HFFc6 (cell line): Measurements from ENCODE around the gene PGC. TPM values are rescaled to one million over a fixed set of nuclear protein-coding genes. Genes with fewer than 3 reads are reported as not detected.

Experiments used
- DNase-seq: peaks from one replicate; pipeline ENCODE4 v3.0.0-alpha.2; 2018
- H3K27ac Mint-ChIP-seq: 2 replicates; pipeline ENCODE4 v1.8.0; 2020; ENCODE audit warnings: mild to moderate bottlenecking, mixed read lengths
- H3K27me3 Mint-ChIP-seq: 2 replicates; pipeline ENCODE4 v1.8.0; 2021; ENCODE audit warnings: mild to moderate bottlenecking, moderate library complexity, mixed read lengths; ENCODE audit not compliant: insufficient read depth
- H3K36me3 Mint-ChIP-seq: 2 replicates; pipeline ENCODE4 v1.8.0; 2021; ENCODE audit warnings: low read depth, mixed read lengths
- H3K4me1 Mint-ChIP-seq: 2 replicates; pipeline ENCODE4 v1.8.0; 2020; ENCODE audit warnings: low read depth, mixed read lengths
- H3K4me3 Mint-ChIP-seq: 2 replicates; pipeline ENCODE4 v1.8.0; 2020; ENCODE audit warnings: mild to moderate bottlenecking, moderate library complexity, mixed read lengths
- H3K9me3 Mint-ChIP-seq: 2 replicates; pipeline ENCODE4 v1.8.0; 2020; ENCODE audit warnings: mild to moderate bottlenecking, mixed read lengths
- total RNA-seq, 6 experiments: library from RNA; stranded (reverse); fragmentation: NEBNext Ultra II Directional; extraction: Animal tissue kit (Norgen Biotek cat#: 25700); gene quantifications; 2 replicates in 1 of 6; 3 replicates in 5 of 6; pipeline ENCODE4 v1.2.3, GENCODE V29; 2021
- TF ChIP-seq, protein P1 (sequence below): fragments of 200-600 bp; sonication (generic); IDR thresholded peaks from 2 replicates; pipeline ENCODE4 v1.5.0; 2021; ENCODE audit warnings: antibody characterized with exemption, mild to moderate bottlenecking

The PGC gene
- total RNA-seq, 6 experiments from 2014 or later, result not detected

DNA sequence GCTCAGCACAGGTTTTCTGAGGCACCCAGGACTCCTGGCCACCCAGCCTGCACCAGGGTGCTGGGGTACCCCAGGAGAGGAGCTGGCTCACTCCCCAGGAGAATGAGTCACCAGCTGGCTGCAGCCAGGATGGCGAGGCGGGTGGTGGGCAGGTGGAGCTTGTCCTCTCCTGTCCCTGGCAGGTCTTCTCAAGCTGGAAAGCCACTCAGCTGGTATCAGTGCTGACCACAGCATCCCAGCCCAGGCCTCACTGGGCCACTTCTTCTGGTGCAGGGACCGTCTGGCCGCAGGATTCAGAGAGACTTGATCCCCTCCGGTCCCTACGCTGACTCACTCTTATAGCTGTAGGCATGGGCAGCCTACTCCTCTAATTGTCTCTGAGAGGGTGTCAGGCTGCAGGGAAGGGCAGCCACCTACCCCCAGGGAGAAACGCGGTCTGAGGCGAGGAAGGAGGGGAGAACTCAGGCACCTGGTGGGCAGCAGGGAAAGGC, 34.0 kb downstream of the PGC start:
- Mint-ChIP-seq H3K27me3 (peaks cover 1% of the 10 kb centered on the region; the same call in 1 of the 2 replicates), H3K9me3 (no peaks in the 10 kb centered on the region), H3K4me1 (peaks cover 49% of the 10 kb centered on the region), H3K27ac (peak overlapping the region; percentile 84), H3K4me3 (peak overlapping the region; percentile 24), H3K36me3 (peaks cover 9% of the 10 kb centered on the region; the same call in 1 of the 2 replicates)
- peak; percentile 66 for DNase-seq
- TF ChIP-seq, protein P1, sequence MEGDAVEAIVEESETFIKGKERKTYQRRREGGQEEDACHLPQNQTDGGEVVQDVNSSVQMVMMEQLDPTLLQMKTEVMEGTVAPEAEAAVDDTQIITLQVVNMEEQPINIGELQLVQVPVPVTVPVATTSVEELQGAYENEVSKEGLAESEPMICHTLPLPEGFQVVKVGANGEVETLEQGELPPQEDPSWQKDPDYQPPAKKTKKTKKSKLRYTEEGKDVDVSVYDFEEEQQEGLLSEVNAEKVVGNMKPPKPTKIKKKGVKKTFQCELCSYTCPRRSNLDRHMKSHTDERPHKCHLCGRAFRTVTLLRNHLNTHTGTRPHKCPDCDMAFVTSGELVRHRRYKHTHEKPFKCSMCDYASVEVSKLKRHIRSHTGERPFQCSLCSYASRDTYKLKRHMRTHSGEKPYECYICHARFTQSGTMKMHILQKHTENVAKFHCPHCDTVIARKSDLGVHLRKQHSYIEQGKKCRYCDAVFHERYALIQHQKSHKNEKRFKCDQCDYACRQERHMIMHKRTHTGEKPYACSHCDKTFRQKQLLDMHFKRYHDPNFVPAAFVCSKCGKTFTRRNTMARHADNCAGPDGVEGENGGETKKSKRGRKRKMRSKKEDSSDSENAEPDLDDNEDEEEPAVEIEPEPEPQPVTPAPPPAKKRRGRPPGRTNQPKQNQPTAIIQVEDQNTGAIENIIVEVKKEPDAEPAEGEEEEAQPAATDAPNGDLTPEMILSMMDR, result no peak

DNA sequence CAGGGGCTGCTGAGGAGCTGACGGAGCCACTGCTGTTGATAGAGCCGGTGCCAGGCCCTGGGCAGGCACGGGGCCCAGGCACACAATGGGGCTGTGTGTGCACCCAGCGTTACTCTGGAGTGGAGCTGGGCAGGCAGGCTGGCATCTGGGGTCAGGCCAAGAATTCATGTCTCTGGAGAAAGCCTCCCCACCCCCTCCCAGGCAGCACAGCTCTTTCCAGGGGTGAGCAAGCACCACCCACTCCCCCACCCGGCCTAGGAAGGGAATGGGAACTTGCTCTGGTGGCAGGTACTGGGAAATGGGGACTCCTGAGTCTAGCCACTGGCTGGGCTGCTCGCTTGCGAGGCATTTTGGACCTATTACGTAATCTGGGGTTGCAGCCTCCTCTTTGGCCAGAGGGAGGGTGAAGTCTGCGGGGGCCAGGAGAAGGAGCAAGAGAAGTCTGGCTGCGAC, 34.5 kb downstream of the PGC start:
- peaks cover 1% of the 10 kb centered on the region; the same call in 1 of the 2 replicates for H3K27me3 Mint-ChIP-seq
- H3K27ac Mint-ChIP-seq, result peak overlapping the region; percentile 84
- TF ChIP-seq, protein P1, result peak; percentile 42
- H3K36me3 Mint-ChIP-seq, result peaks cover 9% of the 10 kb centered on the region; the same call in 1 of the 2 replicates
- no peak overlapping the region for H3K4me3 Mint-ChIP-seq
- H3K9me3 Mint-ChIP-seq, result no peaks in the 10 kb centered on the region
- peaks cover 47% of the 10 kb centered on the region for H3K4me1 Mint-ChIP-seq
- DNase-seq, result peak; percentile 32

DNA sequence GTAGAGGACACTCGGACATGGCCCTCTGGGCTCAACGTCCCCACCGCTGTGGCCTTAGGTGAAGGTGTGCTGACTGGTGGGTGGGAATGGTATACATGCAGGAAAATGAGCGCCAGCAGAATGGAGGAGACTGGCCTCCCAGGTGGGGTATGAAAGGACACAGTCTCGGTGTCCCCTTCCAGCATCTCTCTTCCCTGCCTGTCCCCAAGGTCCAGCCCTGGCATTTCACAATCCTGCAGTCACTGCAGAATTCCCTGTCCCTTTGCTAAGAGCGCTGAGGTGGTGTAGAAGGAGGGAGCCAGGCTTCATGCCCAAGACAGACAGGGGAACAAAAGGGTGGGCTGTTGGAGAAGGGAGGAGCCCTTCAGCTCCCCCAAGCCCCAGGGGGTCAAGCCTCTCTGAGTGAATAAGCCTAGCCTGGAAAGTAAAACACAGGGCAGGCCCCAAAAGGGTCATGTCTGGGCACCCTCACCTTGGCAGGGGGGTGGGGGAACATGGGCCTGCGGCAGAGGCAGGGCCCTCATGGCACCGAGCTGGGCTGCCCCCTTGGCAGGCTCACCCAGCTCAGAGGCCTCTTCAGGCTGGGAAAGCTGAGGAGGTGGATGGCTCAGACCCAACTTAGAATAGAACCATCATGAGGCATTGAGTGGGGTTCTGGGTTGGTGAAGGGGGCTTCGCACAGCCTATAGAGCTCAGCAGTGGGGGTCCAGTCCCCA, 35.7 kb downstream of the PGC start:
- Mint-ChIP-seq H3K27ac (no peak overlapping the region), H3K36me3 (peaks cover 9% of the 10 kb centered on the region; the same call in 1 of the 2 replicates), H3K9me3 (no peaks in the 10 kb centered on the region), H3K4me1 (peaks cover 43% of the 10 kb centered on the region), H3K27me3 (peaks cover 1% of the 10 kb centered on the region; the same call in 1 of the 2 replicates), H3K4me3 (no peak overlapping the region)
- TF ChIP-seq, protein P1, result no peak
- DNase-seq, result no peak

DNA sequence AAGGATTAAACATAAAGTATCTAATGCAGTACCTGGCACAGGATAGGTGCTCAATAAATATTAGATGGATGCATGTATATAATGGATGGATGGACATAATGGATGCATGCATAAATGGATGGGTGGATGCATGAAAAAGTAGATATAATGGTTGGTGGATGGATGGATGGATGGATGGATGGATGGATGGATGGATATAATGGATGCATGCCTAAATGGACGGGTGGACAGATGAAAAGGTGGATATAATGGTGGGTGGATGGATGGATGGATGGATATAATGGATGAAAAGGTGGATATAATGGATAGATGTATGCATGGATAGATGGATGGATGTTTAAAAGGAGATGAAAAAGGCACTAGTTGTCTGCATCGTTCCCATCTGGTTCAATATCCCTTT, 37.8 kb downstream of the PGC start:
- no peak overlapping the region for H3K4me3 Mint-ChIP-seq
- H3K36me3 Mint-ChIP-seq, result peaks cover 4% of the 10 kb centered on the region; the same call in 1 of the 2 replicates
- H3K27me3 Mint-ChIP-seq, result peaks cover 1% of the 10 kb centered on the region
- TF ChIP-seq, protein P1, result no peak
- peaks cover 44% of the 10 kb centered on the region for H3K4me1 Mint-ChIP-seq
- no peak overlapping the region for H3K27ac Mint-ChIP-seq
- DNase-seq, result no peak
- H3K9me3 Mint-ChIP-seq, result no peaks in the 10 kb centered on the region

DNA sequence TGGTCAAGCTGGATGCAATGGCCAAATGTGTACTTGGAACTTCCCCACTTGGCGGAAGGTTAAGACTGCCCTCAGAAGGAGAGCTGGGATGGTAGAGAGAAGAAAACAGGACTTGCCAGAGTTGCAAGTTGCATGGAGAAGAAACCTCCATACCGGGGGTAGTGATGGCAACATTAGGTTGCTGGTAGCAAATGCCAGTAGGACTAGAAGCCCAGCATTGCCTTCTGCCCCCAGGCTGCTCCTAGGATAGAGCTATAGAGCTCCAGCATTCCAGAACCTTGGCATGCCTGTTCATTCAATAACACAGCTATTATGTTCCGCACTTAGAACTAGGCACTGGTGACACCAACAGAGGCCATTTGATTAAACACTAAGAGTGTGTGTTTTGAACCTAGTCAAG, 38.3 kb downstream of the PGC start:
- Mint-ChIP-seq H3K4me3 (no peak overlapping the region), H3K27me3 (peaks cover 4% of the 10 kb centered on the region), H3K4me1 (peaks cover 39% of the 10 kb centered on the region), H3K36me3 (peaks cover 4% of the 10 kb centered on the region; the same call in 1 of the 2 replicates), H3K27ac (no peak overlapping the region), H3K9me3 (no peaks in the 10 kb centered on the region)
- no peak for DNase-seq
- TF ChIP-seq, protein P1, result no peak
